Skin epidermis (tissue), 12 donors: Measurements from ENCODE around the gene THNSL1.
A peak's percentile ranks its signal among the peaks of the same experiment; 100 is the strongest.
"Not testable (repeated sequence)": the region's sequence is repeated elsewhere in the genome, so short reads cannot be mapped to it uniquely, and the experiment has no call there.

Experiments
- H3K27ac ChIP-seq, 21 experiments: fragments of 200-600 bp; sonication (generic) in 11 of 21; one replicate each; pipeline ENCODE4 v1.5.0; 2020; ENCODE audit warnings: mild to moderate bottlenecking in 3 of 21, inconsistent platforms in 2 of 21, moderate library complexity in 2 of 21
- H3K4me3 ChIP-seq, 7 experiments: fragments of 200-600 bp; sonication (generic) in 2 of 7; one replicate each; pipeline ENCODE4 v1.5.0; 2020; ENCODE audit warnings: inconsistent platforms in 2 of 7, mild to moderate bottlenecking in 2 of 7, moderate library complexity in 1 of 7

The THNSL1 gene

GRCh38 chr10:25016376-25017153, at the start of gene THNSL1:
Gene THNSL1 (plus strand): TSS chr10:25016612. CDS start chr10:25023224, 6,612 bp downstream.
- H3K27ac ChIP-seq = peak within 1 kb of the TSS; percentile 77 to 96 (median 89)
- peak within 1 kb of the TSS; percentile 45 to 69 (median 54) for H3K4me3 ChIP-seq

GRCh38 chr10:24966962-24967481, 49.4 kb upstream of the THNSL1 start:
- no peak overlapping the region for H3K4me3 ChIP-seq
- no peak overlapping the region for H3K27ac ChIP-seq

GRCh38 chr10:24968349-24968748, 48.1 kb upstream of the THNSL1 start:
- no peak overlapping the region for H3K27ac ChIP-seq

GRCh38 chr10:24968951-24969350, 47.5 kb upstream of the THNSL1 start:
- H3K4me3 ChIP-seq, H3K27ac ChIP-seq: not testable (repeated sequence)

More at GRCh38 chr10:24968349-24968748, 48.1 kb upstream of the THNSL1 start:
- no peak overlapping the region for H3K4me3 ChIP-seq

- peak overlapping the region in 1 of 21 experiments; percentile 8 for H3K27ac ChIP-seq
- H3K4me3 ChIP-seq = no peak overlapping the region
These were observed 46.6 kb upstream of the THNSL1 start for GRCh38 chr10:24969841-24970281.

GRCh38 chr10:24971374-24971773, 45.0 kb upstream of the THNSL1 start:
- Histone ChIP-seq H3K27ac (no peak overlapping the region), H3K4me3 (no peak overlapping the region)

GRCh38 chr10:24973163-24973562, 43.2 kb upstream of the THNSL1 start:
- H3K27ac ChIP-seq = no peak overlapping the region
- H3K4me3 ChIP-seq = no peak overlapping the region

- H3K27ac ChIP-seq = peak overlapping the region in 2 of 21 experiments; percentile 5 to 10
- no peak overlapping the region for H3K4me3 ChIP-seq
These were observed 41.4 kb upstream of the THNSL1 start for GRCh38 chr10:24974976-24975375.

GRCh38 chr10:24979685-24980084, 36.7 kb upstream of the THNSL1 start:
- H3K27ac ChIP-seq = no peak overlapping the region
- H3K4me3 ChIP-seq = no peak overlapping the region

- Histone ChIP-seq H3K27ac (no peak overlapping the region), H3K4me3 (no peak overlapping the region)
These were observed 35.2 kb upstream of the THNSL1 start for GRCh38 chr10:24981161-24981710.

GRCh38 chr10:24982319-24983112, 33.9 kb upstream of the THNSL1 start:
- Histone ChIP-seq H3K4me3 (no peak overlapping the region), H3K27ac (no peak overlapping the region)

- Histone ChIP-seq H3K4me3 (no peak overlapping the region), H3K27ac (no peak overlapping the region)
These were observed 33.3 kb upstream of the THNSL1 start for GRCh38 chr10:24983130-24983529.

- H3K4me3 ChIP-seq = no peak overlapping the region
- H3K27ac ChIP-seq = no peak overlapping the region
These were observed 32.5 kb upstream of the THNSL1 start for GRCh38 chr10:24983946-24984345.

GRCh38 chr10:24984906-24985305, 31.5 kb upstream of the THNSL1 start:
- H3K4me3 ChIP-seq = no peak overlapping the region
- no peak overlapping the region for H3K27ac ChIP-seq

GRCh38 chr10:24988831-24989640, 27.4 kb upstream of the THNSL1 start:
- Histone ChIP-seq H3K4me3 (no peak overlapping the region), H3K27ac (no peak overlapping the region)

GRCh38 chr10:24989867-24990266, 26.5 kb upstream of the THNSL1 start:
- no peak overlapping the region for H3K4me3 ChIP-seq
- no peak overlapping the region for H3K27ac ChIP-seq

- Histone ChIP-seq H3K4me3 (no peak overlapping the region), H3K27ac (no peak overlapping the region)
These were observed 25.1 kb upstream of the THNSL1 start for GRCh38 chr10:24991298-24991697.

GRCh38 chr10:24992512-24993133, 23.8 kb upstream of the THNSL1 start:
- Histone ChIP-seq H3K27ac (no peak overlapping the region), H3K4me3 (no peak overlapping the region)
